ENCODE results near the gene SLC2A8. TPM values are rescaled to one million over a fixed set of nuclear protein-coding genes. Genes with fewer than 3 reads are reported as not detected.

SLC2A8 gene
- total RNA-seq, 1 experiment from 2014 or later: 16.8 TPM

DNA sequence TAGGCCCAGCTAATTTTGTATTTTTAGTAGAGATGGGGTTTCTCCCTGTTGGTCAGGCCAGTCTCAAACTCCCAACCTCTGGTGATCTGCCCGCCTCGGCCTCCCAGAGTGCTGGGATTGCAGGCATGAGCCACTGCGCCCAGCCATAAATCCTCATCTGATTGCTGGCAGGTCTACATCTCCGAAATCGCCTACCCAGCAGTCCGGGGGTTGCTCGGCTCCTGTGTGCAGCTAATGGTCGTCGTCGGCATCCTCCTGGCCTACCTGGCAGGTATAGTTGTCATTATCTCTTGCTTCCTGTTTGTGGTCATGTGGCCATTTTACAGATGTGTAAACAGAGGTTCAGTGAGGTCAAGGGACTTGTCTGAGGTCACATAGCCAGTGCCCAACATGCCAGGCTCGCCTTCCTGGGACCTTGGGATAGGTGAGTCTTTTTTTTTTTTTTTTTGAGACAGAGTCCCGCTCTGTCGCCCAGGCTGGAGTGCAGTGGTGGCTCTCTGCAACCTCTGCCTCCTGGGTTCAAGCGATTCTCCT lies 2.8 kb downstream of the SLC2A8 start:
- peaks cover 0 to 2% of the 10 kb centered on the region in 2 experiments; a peak in 1 of 4 replicates for H3K36me3 ChIP-seq (ENCODE audit: control insufficient read depth in 1 of 2, insufficient read depth in 2 of 2, low read length in 2 of 2)
- ATAC-seq: no peak
- ChIA-PET RAD21 (ENCODE audit: low non-redundant PET in 1 of 2, low total read pairs in 2 of 2, uncharacterized antibody in 2 of 2, unreplicated experiment in 2 of 2) (no interaction called here), CTCF (interaction anchor here (1.7 kb wide), 1 partner anchor 176 kb away, joined by 4 read pairs; no protein-coding TSS in a partner anchor), POLR2A (no interaction called here)
- H3K27ac ChIP-seq (ENCODE audit: low read depth, low read length): no peak overlapping the region
- intact Hi-C loops (cut with micrococcal nuclease): no loop called here
- H3K4me2 ChIP-seq (ENCODE audit: low read length): no peak overlapping the region
- H3K4me1 ChIP-seq (ENCODE audit: control insufficient read depth in 1 of 2, insufficient read depth in 2 of 2, low read length in 2 of 2): peaks cover 3 to 24% of the 10 kb centered on the region in 2 experiments; a peak in 3 of 4 replicates
- H3K4me3 ChIP-seq (replicated peaks in 1 of 2; ENCODE audit: low read depth in 1 of 2, low read length in 2 of 2): no peak overlapping the region
- no peak overlapping the region for H2AFZ ChIP-seq (ENCODE audit: low read depth, low read length, poor library complexity, severe bottlenecking)
- DNase-seq (ENCODE audit: low read depth, low spot score): no peak
- no peaks in the 10 kb centered on the region for H3K27me3 ChIP-seq (ENCODE audit: insufficient read depth, low read length)
- peaks cover 4% of the 10 kb centered on the region; the same call in 1 of the 2 replicates for H3K79me2 ChIP-seq (ENCODE audit: insufficient read depth, low read length)
- no peaks in the 10 kb centered on the region for H3K9me3 ChIP-seq (ENCODE audit: control insufficient read depth in 1 of 2, insufficient read depth in 1 of 2, low read depth in 1 of 2, low read length in 2 of 2)
- no peaks in the 10 kb centered on the region for H3K9me2 ChIP-seq (ENCODE audit: insufficient read depth)
- BruUV-seq (replicated peaks): no TSS peak
- TF ChIP-seq, protein P1, sequence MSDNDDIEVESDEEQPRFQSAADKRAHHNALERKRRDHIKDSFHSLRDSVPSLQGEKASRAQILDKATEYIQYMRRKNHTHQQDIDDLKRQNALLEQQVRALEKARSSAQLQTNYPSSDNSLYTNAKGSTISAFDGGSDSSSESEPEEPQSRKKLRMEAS (IDR thresholded peaks at IDR 0.05): no peak
- TF ChIP-seq CBX3 (IDR thresholded peaks at IDR 0.05; ENCODE audit: low read depth) (no peak), TCF7L2 (IDR thresholded peaks at IDR 0.05; ENCODE audit: borderline replicate concordance, extremely low read depth, insufficient read depth, insufficient read length) (no peak), SIN3A (IDR thresholded peaks at IDR 0.05; ENCODE audit: low read depth) (no peak), ZFX (IDR thresholded peaks at IDR 0.05) (no peak), ZBTB33 (IDR thresholded peaks at IDR 0.05; ENCODE audit: extremely low read depth, insufficient replicate concordance, low read length) (no peak), SRF (IDR thresholded peaks at IDR 0.05; ENCODE audit: low read depth) (no peak), ZNF274 (IDR thresholded peaks at IDR 0.05; ENCODE audit: low read depth, low read length) (no peak), EZH2 (IDR thresholded peaks at IDR 0.05) (no peak), POLR2AphosphoS5 (IDR thresholded peaks at IDR 0.05; ENCODE audit: low read depth, low read length) (no peak), ATF3 (IDR thresholded peaks at IDR 0.05) (no peak), CEBPB (IDR thresholded peaks at IDR 0.05; ENCODE audit: low read depth) (no peak), JUND (IDR thresholded peaks at IDR 0.05) (no peak), POLR2A (IDR thresholded peaks at IDR 0.05; ENCODE audit: borderline replicate concordance, extremely low read depth, insufficient read depth, insufficient read length) (no peak), RAD21 (IDR thresholded peaks at IDR 0.05; ENCODE audit: low read depth) (no peak)
- H3K9ac ChIP-seq (ENCODE audit: low read length): no peak overlapping the region
- H4K20me1 ChIP-seq (ENCODE audit: insufficient read depth): no peaks in the 10 kb centered on the region
